DND-41 (cell line): ENCODE measurements around the gene SORBS1.

Experiments used
- ATAC-seq: fragments of 200-7000 bp; cut with Tn5 transposase; 3 replicates; pipeline ENCODE4 v1.9.1; 2021; ENCODE audit warnings: low read depth; ENCODE audit not compliant: insufficient read depth
- DNase-seq: peaks from one replicate; pipeline ENCODE4 v3.0.0-alpha.2; 2020
- H2AFZ ChIP-seq: 2 replicates; pipeline ENCODE4 v1.6.0; 2012; ENCODE audit warnings: low read depth, low read length
- H3K27ac ChIP-seq: 2 replicates; pipeline ENCODE4 v1.5.1; 2012; ENCODE audit warnings: low read length, inconsistent platforms
- H3K27me3 ChIP-seq: fragments of 200-600 bp; sonication (generic); 2 replicates; pipeline ENCODE4 v1.6.0; 2012; ENCODE audit warnings: low read length, mild to moderate bottlenecking, inconsistent platforms; ENCODE audit not compliant: insufficient read depth, poor library complexity
- H3K36me3 ChIP-seq: 2 replicates; pipeline ENCODE4 v1.5.1; 2012; ENCODE audit warnings: low read length, inconsistent platforms; ENCODE audit not compliant: insufficient read depth
- H3K4me1 ChIP-seq: 2 replicates; pipeline ENCODE4 v1.5.1; 2012; ENCODE audit warnings: mild to moderate bottlenecking, low read length; ENCODE audit not compliant: insufficient read depth
- H3K4me2 ChIP-seq: 2 replicates; pipeline ENCODE4 v1.6.0; 2012; ENCODE audit warnings: mild to moderate bottlenecking, moderate library complexity, low read length, inconsistent platforms; ENCODE audit not compliant: insufficient read depth
- H3K4me3 ChIP-seq, 2 experiments: fragments of 200-600 bp in 1 of 2; shearing (Covaris generic) in 1 of 2; 2 replicates each; pipeline ENCODE4 v1.5.1; 2012 to 2016; ENCODE audit warnings: inconsistent platforms in 2 of 2, low read length in 2 of 2, mild to moderate bottlenecking in 2 of 2, low read depth in 1 of 2, moderate library complexity in 1 of 2
- H3K79me2 ChIP-seq: 2 replicates; pipeline ENCODE4 v1.6.0; 2012; ENCODE audit warnings: low read length, inconsistent platforms; ENCODE audit not compliant: insufficient read depth
- H3K9ac ChIP-seq: 2 replicates; pipeline ENCODE4 v1.6.0; 2012; ENCODE audit warnings: low read depth, mild to moderate bottlenecking, inconsistent platforms, low read length, moderate library complexity
- H3K9me3 ChIP-seq: 2 replicates; pipeline ENCODE4 v1.5.1; 2012; ENCODE audit warnings: low read length, moderate library complexity, mild to moderate bottlenecking, inconsistent platforms; ENCODE audit not compliant: insufficient read depth, severe bottlenecking
- H4K20me1 ChIP-seq: 2 replicates; pipeline ENCODE4 v1.6.0; 2012; ENCODE audit warnings: low read length; ENCODE audit not compliant: insufficient read depth
- CTCF ChIP-seq: IDR thresholded peaks from 2 replicates; pipeline ENCODE4 v1.5.1; 2012; ENCODE audit warnings: borderline replicate concordance, low read length, moderate library complexity, mild to moderate bottlenecking; ENCODE audit not compliant: poor library complexity, severe bottlenecking; ENCODE audit errors: extremely low read depth
- EZH2 ChIP-seq: IDR thresholded peaks from 3 replicates; pipeline ENCODE4 v1.6.1; 2012; ENCODE audit warnings: borderline replicate concordance, low read depth, mild to moderate bottlenecking, moderate library complexity, low read length, inconsistent platforms; ENCODE audit not compliant: severe bottlenecking

The SORBS1 gene

DNA sequence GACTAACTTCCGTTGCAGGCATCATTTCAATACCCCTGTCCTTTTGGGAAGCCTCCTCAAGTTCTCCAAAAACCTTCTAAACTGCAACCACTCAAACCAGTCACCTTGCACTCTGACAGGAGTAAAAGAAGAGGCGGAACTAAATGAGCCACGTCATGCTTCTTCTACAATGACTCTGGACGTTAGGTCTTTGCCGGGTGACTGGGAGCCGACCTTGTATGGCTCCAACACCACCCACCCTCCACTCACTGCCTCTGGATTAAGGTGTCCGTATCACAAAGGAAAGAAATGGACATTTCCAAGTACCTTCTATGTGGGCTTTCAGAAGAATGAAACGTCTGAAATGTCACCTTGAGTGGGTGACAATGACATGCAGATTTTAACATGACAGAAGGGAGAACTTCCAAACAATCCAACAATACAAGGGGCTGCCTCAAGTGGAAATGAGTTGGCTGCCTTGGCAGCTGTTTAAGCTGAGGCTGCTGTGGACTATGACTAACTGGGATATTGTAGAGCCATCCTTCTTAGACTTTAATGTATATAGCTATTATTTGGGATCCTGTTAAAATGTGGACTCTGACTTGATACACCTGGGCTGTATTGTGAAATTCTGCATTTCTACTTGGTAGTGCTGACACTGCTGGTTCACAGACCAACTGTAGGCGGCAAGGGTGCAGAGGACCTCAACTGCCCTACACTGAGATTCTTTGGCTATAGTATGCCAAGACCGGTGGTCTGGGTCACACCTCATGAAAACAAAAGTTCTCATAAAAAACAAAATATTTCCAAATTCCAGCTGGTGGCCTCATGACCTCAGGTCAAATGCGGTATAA lies 236.5 kb downstream of the SORBS1 start:
- no peaks in the 10 kb centered on the region for H4K20me1 ChIP-seq
- DNase-seq (no peak), ATAC-seq (no peak)
- H3K27ac ChIP-seq: no peak overlapping the region
- no peaks in the 10 kb centered on the region for H3K36me3 ChIP-seq
- H3K27me3 ChIP-seq: peaks cover 9% of the 10 kb centered on the region
- no peaks in the 10 kb centered on the region for H3K79me2 ChIP-seq
- no peaks in the 10 kb centered on the region for H3K9me3 ChIP-seq
- no peak overlapping the region for H2AFZ ChIP-seq
- no peak overlapping the region for H3K4me2 ChIP-seq
- H3K4me1 ChIP-seq: no peaks in the 10 kb centered on the region
- H3K4me3 ChIP-seq: no peak overlapping the region
- H3K9ac ChIP-seq: no peak overlapping the region
- no peak for TF ChIP-seq EZH2
- no peak for TF ChIP-seq CTCF

DNA sequence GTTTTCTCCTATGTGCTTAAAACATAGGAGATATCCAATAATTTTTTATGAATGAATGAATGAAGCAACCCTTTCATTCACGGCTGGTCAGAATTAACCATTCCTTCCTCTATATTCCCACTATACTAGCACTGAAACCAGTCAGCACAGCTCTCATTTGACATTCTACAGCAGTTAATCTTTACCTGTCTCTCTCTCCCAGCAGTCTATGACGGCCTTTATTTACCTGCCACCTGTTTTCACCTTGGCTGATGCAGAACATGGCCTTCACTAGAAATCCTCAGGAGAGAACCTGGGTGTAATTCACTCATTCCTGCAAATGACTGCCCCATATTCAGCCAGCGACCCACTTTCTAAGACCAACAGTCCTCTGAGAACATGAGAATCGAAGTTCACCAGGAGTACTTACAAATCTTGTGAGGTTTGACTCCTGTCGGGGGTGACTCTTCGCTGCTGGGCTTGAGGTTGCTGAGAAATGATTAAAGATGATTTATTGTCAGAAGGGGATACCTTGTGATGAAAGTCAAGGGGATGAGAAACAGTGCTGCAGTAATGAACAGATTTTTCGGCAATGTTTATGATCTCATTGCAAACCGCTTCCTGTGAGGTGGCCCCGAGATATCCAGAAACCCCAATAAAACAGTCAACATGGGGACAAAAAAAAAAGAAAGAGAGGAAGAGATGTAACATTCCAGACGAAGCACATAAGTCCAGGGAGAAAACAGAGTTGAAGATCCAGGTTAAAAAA lies 239.4 kb downstream of the SORBS1 start:
- Histone ChIP-seq H3K36me3 (no peaks in the 10 kb centered on the region), H3K4me1 (no peaks in the 10 kb centered on the region)
- DNase-seq: no peak

DNA sequence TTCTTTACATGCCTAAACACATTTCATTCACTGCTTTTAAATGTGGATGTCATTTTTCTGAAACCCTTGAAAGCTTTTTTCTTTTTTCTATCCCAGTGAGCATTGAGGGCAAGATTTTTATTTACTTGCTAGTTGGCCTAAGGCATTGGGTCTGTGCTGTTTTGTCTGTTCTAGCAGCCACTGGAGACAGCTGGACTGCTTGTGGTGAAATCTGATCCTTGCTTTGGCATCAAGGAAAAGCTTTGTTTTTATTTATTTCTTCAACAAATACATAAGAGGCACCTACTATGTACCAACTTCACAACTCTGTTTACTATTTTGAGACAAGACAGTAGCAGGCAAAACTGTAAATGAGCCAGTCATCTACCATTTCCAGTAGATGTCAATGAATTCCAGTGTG lies 241.9 kb downstream of the SORBS1 start:
- H2AFZ ChIP-seq: no peak overlapping the region
- H3K9ac ChIP-seq: no peak overlapping the region
- DNase-seq (no peak), ATAC-seq (no peak)
- peaks cover 2% of the 10 kb centered on the region for H3K27me3 ChIP-seq
- H3K27ac ChIP-seq: no peak overlapping the region
- no peaks in the 10 kb centered on the region for H3K9me3 ChIP-seq
- no peaks in the 10 kb centered on the region for H4K20me1 ChIP-seq
- no peak overlapping the region for H3K4me3 ChIP-seq
- H3K4me2 ChIP-seq: no peak overlapping the region
- no peak for TF ChIP-seq CTCF
- TF ChIP-seq EZH2: no peak
- no peaks in the 10 kb centered on the region for H3K4me1 ChIP-seq
- no peaks in the 10 kb centered on the region for H3K36me3 ChIP-seq
- no peaks in the 10 kb centered on the region for H3K79me2 ChIP-seq

More for the DNA sequence above, 239.4 kb downstream of the SORBS1 start:
- Histone ChIP-seq H3K27me3 (peaks cover 3% of the 10 kb centered on the region), H3K79me2 (no peaks in the 10 kb centered on the region), H3K27ac (no peak overlapping the region), H3K4me3 (no peak overlapping the region), H2AFZ (no peak overlapping the region), H3K9me3 (no peaks in the 10 kb centered on the region), H3K9ac (no peak overlapping the region), H3K4me2 (no peak overlapping the region), H4K20me1 (no peaks in the 10 kb centered on the region)
- ATAC-seq: no peak
- TF ChIP-seq CTCF (no peak), EZH2 (no peak)
